GM18526 (cell line): ENCODE results near the gene CAV3.

ENCODE experiments used
- POLR2A ChIP-seq: IDR thresholded peaks from 3 replicates; pipeline ENCODE4 v1.6.1; 2011; ENCODE audit not compliant: insufficient read length; ENCODE audit errors: extremely low read depth

Gene CAV3

DNA sequence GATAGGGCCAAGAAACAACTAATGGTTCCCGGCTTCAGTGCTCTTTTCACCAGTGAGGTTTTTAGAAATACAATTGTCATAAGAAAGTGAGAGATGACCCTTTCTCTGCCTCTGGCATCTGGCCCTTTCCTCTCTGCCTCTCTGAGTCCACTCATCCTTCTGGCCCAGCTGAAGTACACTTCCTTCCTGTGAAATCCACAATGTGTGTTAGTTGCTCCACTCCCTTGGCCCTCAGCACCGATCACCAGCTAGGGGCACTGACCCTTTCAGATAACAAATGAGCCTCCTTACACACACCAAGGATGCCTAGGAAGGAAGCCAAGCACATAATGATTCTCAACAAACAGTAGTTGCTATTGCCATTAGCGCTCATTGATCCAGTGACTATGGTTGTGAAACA, 2.9 kb upstream of the CAV3 start:
- no peak for TF ChIP-seq POLR2A

DNA sequence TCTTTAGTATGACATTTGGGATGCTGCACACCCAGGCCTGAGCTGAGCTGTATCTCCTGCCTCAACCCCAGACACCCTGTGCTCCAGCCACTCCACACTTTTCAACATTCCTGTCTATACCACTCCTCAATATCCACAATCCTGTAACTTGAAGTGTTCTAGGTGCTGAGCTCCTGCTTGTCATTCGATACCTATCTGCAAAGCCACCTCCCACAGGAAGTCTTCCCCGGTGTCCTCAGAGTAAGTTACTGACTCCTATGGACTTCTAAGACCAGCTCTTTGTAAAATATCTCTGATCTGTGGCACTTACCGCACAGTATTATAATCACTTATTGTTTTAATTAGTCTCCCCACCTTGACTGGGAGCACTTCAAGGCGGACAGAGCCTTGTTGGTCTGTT, 1.2 kb upstream of the CAV3 start:
- TF ChIP-seq POLR2A: no peak

DNA sequence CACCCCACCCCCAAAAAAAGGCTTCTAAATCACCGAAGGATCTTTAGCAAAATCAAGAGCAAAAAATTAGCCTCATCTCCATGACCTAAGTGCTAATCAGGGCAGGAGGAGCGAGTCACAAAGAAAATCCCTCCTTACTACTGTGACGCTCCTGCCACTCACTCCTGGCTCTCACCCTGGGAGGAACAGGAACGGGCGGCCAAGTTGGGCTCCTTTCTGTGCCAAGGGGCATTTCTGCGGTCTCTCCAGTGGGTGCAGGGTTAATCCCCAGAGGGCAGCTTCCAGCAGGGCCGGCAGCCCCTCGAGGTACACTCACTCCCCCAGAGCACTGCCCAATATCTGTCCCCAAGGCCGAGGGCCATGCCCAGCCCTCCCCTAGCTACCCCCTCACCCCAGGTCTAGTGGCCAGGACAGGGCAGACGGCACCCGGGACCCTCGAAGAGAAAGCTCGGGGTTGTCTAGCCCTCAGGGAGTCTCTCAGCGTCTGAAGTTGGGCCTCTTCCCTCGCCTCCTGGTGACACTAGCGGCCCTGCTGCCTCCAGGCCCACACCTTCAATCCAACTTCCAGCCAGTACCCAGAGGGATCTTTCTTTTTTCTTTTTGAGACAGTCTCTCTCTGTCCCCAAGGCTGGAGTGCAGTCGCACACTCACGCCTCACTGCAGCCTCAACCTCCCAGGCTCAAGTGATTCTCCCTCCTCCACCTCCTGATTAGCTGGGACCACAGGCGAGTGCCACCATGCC, 706 bp downstream of the CAV3 start:
- TF ChIP-seq POLR2A: no peak

DNA sequence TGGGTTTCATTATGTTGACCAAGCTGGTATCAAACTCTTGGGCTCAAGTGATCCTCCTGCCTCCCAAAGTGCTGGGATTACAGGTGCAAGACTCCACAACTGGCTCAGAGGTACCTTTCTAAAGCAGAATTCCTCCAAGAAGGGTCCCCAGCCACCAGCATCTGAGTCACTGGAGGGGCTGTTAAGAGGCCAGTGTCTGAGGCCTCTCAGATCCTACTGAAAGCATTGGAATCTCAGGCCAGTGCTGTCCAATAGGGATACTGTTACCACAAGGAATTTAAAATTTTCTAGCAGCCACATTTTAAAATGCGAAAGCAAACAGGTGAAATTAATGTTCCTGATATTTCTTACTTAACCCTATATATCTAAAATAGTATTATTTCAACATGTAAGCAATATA, 1.3 kb downstream of the CAV3 start:
- TF ChIP-seq POLR2A: no peak

DNA sequence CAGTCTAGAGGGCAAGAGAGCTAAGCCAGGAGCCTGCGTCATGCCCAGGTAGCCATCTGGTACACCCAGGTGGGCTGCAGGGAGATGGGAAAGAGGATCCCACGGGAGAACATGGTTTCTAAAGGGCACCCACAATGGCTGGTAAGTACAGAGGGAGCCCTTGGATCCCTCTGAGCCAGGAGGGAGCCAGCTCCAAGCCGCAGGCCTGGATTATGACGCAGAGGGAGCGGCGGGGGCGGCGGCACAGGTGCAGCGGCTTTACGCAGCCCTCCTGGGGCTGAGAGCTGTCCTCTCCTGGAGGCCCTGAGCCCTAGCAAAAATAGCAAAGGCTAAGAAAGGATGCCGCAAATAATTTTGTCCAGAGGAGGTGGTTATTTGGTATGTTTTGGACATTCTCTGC, 2.8 kb downstream of the CAV3 start:
- no peak for TF ChIP-seq POLR2A

DNA sequence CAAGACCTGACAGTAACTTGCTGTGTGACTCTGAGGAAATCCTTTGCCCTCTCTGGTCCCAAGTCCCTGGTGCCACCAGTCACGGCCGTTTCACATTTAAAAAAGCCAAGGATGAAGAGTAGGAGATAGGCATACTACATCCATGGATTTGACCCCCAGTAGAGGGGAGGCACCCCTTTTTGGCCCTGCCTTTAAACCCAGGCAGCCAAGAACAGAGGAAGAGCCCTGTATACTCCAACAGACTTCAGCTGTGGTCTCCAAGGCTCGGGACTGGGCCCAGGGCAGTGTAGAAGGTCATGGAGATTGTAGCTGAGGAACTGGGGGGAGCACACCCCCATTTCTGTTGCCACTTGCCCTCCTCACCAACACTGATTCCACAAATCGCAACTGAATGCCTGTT, 3.7 kb downstream of the CAV3 start:
- TF ChIP-seq POLR2A: no peak

DNA sequence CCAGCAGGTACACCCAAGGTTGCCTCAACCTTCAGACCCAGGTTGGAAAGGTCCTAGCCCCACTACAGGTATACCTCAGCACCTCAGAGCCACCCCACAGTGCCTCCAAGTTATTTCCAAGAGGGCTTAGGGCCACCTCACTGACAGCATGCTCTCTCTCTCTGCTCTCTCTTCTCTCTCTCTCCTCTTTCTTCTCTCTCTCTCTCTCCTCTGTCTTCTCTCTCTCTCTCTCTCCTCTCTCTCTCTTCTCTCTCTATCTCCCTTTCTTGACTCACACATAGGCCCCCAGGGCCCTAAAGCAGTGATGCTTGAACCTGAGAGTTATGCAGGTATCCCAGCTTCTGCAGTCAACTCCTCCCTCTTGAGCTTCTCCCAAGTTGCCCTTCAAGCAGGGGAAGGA, 4.2 kb downstream of the CAV3 start:
- no peak for TF ChIP-seq POLR2A

DNA sequence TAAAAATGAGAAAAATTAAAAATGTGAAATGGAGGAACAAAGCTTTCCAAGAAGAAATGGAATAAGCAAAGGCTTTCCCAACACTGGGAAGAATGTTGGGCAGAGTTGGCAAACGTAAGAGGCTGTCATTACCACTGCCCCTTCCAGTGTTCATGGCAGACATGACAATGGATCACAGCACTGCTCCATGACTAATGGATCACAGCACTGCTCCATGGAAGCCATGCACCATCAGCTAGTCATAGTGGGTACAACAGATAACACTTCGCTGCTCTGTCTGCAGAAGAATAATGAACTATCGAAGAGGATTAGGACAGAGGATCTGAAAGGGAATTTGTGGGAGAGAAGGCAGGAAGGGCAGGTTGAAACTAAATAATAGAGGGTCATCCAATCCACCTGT, 5.0 kb downstream of the CAV3 start:
- TF ChIP-seq POLR2A: no peak

DNA sequence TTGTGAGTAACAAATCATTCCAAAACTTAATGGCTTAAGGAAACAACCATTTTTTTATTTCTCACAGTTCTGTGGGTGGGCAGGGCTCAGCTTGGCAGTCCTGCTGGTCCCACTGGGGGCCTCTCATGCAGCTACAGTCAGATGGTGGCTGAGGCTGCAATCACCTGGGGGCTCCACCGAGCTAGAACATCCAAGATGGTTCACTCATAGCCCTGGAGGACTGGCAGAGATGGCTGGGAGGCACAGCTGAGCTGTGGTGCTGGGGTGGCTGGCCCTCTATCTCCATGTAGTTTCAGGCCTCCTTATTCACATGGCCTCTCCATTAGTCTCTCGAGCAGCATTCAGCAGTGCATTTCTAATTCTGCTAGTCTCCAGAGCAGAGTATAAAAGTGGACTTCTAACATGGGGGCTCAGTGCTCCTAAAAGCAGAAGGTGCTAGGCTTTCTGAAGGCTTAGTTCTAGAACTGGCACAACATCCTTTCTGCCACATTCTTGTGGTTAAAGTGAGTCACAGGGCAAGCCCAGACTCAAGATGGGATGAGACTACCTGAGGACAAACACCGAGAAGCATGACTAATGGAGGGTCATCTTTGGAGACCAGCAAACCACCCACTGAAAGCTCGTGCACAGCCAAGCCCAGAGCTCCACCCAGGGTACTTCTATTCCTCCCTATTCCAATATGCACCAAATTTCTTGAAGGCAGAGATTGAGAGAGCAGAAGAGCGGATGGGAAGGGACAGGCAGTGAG, 6.3 kb downstream of the CAV3 start:
- TF ChIP-seq POLR2A: no peak

DNA sequence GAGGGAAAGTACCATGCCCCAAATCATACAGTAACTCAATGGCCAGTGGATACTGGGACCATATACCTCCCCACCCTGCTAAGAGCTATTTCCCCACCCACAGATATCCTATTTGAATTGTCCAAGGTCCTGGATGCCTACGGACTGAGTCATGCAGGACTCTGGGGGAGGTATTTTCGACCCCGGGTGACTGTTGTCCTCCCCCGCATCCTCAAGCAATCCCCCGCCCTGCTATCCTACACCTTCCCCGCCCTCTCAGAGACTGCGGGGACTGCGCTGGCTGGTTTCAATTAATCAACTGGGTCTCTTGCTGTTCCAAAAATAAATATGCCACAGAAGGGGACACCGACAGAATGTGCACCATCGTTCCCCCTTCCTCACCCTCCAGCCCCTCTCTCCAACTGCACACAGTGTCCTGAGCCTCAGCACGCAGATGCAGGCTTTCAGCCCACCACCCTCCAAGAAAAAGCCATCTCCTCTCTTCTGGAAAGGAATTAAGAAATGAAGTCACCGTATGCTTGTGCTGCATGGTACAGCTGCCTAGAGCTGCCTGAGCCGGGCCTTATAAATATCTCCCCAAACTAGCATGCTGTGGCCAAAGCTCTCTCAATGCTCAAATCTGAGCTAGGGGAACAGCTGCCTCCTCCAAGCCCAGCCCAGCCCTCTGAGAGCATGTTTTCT, 8.1 kb downstream of the CAV3 start:
- TF ChIP-seq POLR2A: no peak

DNA sequence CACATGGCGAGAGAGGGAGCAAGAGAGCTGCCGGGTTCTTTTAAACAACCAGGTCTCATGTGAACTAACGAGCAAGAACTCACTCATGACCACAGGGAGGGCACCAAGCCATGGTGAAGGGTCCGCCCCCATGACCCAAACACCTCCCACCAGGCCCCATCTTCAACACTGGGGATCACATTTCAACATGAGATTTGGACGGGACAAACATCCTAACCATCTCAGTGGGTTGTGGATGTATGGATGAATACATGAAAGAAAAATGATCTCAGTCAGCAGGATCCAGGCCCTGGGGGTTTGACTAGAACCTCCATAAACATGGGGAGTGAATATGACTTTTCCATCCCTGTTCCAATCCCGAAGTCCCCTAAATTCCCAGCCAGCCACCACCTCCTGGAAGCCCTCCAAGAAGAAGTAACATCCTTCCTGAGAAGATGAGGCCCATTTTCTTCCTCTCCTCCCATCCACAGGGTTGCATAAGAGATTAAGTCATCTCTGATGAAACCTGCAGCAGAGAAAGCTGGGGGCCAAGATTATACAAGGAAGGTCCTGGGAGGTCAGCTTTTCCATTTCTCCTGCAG, 9.5 kb downstream of the CAV3 start:
- no peak for TF ChIP-seq POLR2A

DNA sequence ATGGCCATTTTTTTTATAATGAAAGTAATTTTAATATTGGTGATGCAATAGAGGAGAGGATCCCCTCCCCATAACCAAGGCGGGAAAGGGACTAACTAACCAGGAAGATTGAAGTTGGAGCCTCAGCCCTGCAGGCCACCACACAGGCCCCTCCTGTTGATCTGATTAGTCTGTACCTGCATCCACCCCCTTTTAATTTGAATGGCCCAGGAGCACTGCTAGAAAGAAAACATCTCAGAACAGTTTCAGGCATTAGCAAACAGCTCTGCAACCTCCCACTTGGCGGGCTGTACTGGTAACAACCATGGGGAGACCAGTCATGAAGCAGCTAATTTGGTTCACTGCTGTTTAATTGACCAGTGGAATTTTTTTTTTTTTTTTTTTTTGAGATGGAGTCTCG, 10.3 kb downstream of the CAV3 start:
- no peak for TF ChIP-seq POLR2A

DNA sequence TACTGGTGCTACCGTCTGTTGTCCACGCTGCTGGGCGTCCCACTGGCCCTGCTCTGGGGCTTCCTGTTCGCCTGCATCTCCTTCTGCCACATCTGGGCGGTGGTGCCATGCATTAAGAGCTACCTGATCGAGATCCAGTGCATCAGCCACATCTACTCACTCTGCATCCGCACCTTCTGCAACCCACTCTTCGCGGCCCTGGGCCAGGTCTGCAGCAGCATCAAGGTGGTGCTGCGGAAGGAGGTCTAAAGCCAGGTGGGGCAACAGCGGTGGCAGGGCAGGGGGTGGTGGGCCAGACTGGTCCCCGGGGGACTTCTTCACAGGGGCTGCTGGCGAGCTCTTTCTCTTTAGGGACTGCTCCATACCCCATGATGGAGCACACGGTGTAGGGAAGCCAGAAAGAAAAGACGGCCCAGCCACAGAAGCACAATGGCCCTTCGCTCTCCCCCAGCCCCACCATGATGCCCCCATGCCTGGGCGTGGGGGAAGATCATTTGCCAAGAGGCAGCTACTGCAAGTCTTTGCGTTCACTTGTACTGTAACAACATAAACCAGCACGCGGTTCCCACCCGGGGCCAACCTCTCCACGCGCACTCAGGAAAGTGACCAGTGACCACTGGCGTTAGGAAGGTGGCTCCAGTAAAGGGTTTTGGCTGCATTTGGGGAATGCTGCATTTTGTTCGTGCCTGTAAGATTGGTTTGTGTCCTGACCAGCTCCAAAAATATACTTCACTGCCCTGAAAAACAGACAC, 12.2 kb downstream of the CAV3 start:
- TF ChIP-seq POLR2A: no peak

DNA sequence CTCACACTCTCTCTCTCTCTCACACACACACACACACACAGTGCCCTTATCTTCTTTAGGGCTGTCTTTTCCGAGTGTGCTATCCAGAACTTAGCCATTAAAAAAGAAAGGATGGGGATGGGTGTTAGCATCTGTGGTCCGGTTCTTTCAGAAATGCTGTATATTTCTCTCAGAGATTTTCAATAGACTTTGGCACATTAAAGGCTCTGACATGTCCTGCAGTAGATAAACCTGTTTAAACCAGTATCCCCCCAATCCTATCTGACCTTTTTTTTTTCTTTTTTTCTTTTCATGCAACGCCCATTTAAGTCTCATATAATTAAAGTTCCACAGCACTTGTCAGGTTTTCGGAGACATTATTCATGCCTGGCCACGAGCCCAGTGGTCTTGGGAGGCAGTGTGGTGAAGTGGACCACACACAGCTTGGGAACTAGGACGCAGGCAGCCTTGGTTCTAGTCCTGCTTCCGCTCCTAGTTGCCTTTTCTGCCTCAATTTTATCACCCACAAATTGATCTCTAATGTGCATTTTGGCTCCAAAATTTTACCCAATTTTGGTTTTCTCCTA, 13.3 kb downstream of the CAV3 start:
- TF ChIP-seq POLR2A: no peak

DNA sequence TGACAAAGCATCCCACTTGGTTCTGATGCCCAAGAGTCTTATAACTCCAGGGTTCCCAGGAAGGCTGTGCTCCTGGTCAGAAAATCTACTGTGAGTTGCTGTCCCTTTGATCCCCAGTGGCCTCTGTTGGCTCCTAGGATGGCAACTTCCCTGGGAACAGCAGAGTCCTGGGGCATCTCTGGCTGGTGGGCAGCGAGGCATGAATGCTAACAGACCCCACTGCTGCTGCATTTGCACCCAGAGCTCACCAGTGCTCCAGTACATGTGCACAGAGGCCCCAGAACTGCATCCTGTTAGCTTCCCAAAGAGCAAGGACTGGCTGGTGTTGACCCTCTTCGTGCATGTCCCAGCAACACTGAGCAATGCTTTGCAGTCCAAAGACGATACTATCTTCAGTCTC, 15.7 kb downstream of the CAV3 start:
- TF ChIP-seq POLR2A: no peak
